ENCODE data around the gene PPIL6. TPM values are rescaled to one million over a fixed set of nuclear protein-coding genes. Genes with fewer than 3 reads are reported as not detected.
"Not testable (repeated sequence)": the region's sequence is repeated elsewhere in the genome, so short reads cannot be mapped to it uniquely, and the experiment has no call there.

PPIL6 gene
- total RNA-seq, 3 donors from 2014 or later: 2.6 to 16.5 (median 2.9) TPM

GRCh38 chr6:109466212-109466923 is 25.9 kb upstream of the PPIL6 start:
- no peak overlapping the region for H3K27ac ChIP-seq
- H3K4me3 ChIP-seq: no peak overlapping the region
- H3K36me3 ChIP-seq: no peaks in the 10 kb centered on the region

GRCh38 chr6:109465772-109466171 is 25.3 kb upstream of the PPIL6 start:
- Histone ChIP-seq H3K4me3 (no peak overlapping the region), H3K36me3 (no peaks in the 10 kb centered on the region), H3K27ac (no peak overlapping the region), H3K27me3 (no peaks in the 10 kb centered on the region), H3K9me3 (no peaks in the 10 kb centered on the region), H3K4me1 (no peaks in the 10 kb centered on the region)
- intact Hi-C loops (cut with DNase I; ENCODE audit: low total_unique reads): no loop called here
- DNase-seq (ENCODE audit: low spot score in 2 of 2): peak in 1 of 2 donors; percentile 72
- TF ChIP-seq CTCF (IDR thresholded peaks at IDR 0.05) (no peak), POLR2A (IDR thresholded peaks at IDR 0.05) (no peak), POLR2AphosphoS5 (IDR thresholded peaks at IDR 0.05) (no peak)

More at GRCh38 chr6:109466212-109466923, 25.9 kb upstream of the PPIL6 start:
- DNase-seq (ENCODE audit: low spot score in 2 of 2): no peak
- H3K4me1 ChIP-seq: no peaks in the 10 kb centered on the region
- no peak for TF ChIP-seq POLR2A (IDR thresholded peaks at IDR 0.05)
- no peak for TF ChIP-seq POLR2AphosphoS5 (IDR thresholded peaks at IDR 0.05)
- TF ChIP-seq CTCF (IDR thresholded peaks at IDR 0.05): no peak
- H3K27me3 ChIP-seq: no peaks in the 10 kb centered on the region
- no peaks in the 10 kb centered on the region for H3K9me3 ChIP-seq
- intact Hi-C loops (cut with DNase I; ENCODE audit: low total_unique reads): no loop called here

GRCh38 chr6:109461733-109462526 is 21.5 kb upstream of the PPIL6 start:
- Histone ChIP-seq H3K27me3 (no peaks in the 10 kb centered on the region), H3K27ac (no peak overlapping the region), H3K4me1 (no peaks in the 10 kb centered on the region), H3K36me3 (no peaks in the 10 kb centered on the region), H3K4me3 (no peak overlapping the region), H3K9me3 (no peaks in the 10 kb centered on the region)
- no peak for DNase-seq (ENCODE audit: low spot score in 2 of 2)
- no peak for TF ChIP-seq CTCF (IDR thresholded peaks at IDR 0.05)
- no peak for TF ChIP-seq POLR2AphosphoS5 (IDR thresholded peaks at IDR 0.05)
- no peak for TF ChIP-seq POLR2A (IDR thresholded peaks at IDR 0.05)
- intact Hi-C loops (cut with DNase I; ENCODE audit: low total_unique reads): no loop called here

GRCh38 chr6:109461205-109461604 is 20.8 kb upstream of the PPIL6 start:
- H3K27ac ChIP-seq; H3K4me1 ChIP-seq; H3K4me3 ChIP-seq; H3K9me3 ChIP-seq; H3K27me3 ChIP-seq; H3K36me3 ChIP-seq; intact Hi-C loops (cut with DNase I; ENCODE audit: low total_unique reads); DNase-seq (ENCODE audit: low spot score in 2 of 2): not testable (repeated sequence)

GRCh38 chr6:109460161-109460829 is 19.9 kb upstream of the PPIL6 start:
- Histone ChIP-seq H3K27ac (no peak overlapping the region), H3K9me3 (no peaks in the 10 kb centered on the region), H3K36me3 (no peaks in the 10 kb centered on the region), H3K4me3 (no peak overlapping the region), H3K27me3 (no peaks in the 10 kb centered on the region), H3K4me1 (no peaks in the 10 kb centered on the region)
- DNase-seq (ENCODE audit: low spot score in 2 of 2): no peak
- TF ChIP-seq POLR2AphosphoS5 (IDR thresholded peaks at IDR 0.05) (no peak), POLR2A (IDR thresholded peaks at IDR 0.05) (no peak), CTCF (IDR thresholded peaks at IDR 0.05) (no peak)
- intact Hi-C loops (cut with DNase I; ENCODE audit: low total_unique reads): no loop called here
